ENCODE measurements around the gene IL17B. TPM values are rescaled to one million over a fixed set of nuclear protein-coding genes. Genes with fewer than 3 reads are reported as not detected.

The IL17B gene
- total and polyA plus RNA-seq, 2 of the 8 experiments (the other 6 are each of a cell fraction or from before 2014, with no cell fraction given) = 0.18 TPM; not detected in 1

- Histone ChIP-seq H3K79me2 (ENCODE audit: control insufficient read depth in 1 of 2, insufficient read depth in 2 of 2, low read length in 2 of 2) (no peaks in the 10 kb centered on the region), H3K9ac (replicated peaks in 1 of 4; ENCODE audit: extremely low read depth in 1 of 4, low read depth in 3 of 4, low read length in 3 of 4) (no peak overlapping the region), H3K4me3 (ENCODE audit: extremely low read depth in 1 of 4, insufficient read depth in 2 of 4, low read depth in 3 of 4, low read length in 4 of 4) (no peak overlapping the region), H3K9me3 (ENCODE audit: insufficient read depth in 2 of 2, low read depth in 1 of 2, low read length in 1 of 2) (no peaks in the 10 kb centered on the region), H2AFZ (ENCODE audit: low read length) (no peak overlapping the region), H3K4me2 (ENCODE audit: insufficient read depth in 1 of 2, low read depth in 2 of 2, low read length in 2 of 2) (no peak overlapping the region), H3K36me3 (ENCODE audit: control insufficient read depth in 2 of 4, insufficient read depth in 4 of 4, low read length in 3 of 4) (no peaks in the 10 kb centered on the region), H2AK5ac (ENCODE audit: low read depth, low read length) (no peak overlapping the region), H3K79me1 (ENCODE audit: low read depth, low read length) (no peaks in the 10 kb centered on the region), H2BK12ac (ENCODE audit: low read depth, low read length) (no peak overlapping the region), H3K14ac (ENCODE audit: insufficient read length) (no peak overlapping the region), H3K23ac (ENCODE audit: insufficient read length) (no peak overlapping the region), H3K4me1 (replicated peaks in 1 of 4; ENCODE audit: control insufficient read depth in 3 of 4, insufficient read depth in 4 of 4, low read length in 3 of 4) (peaks cover 0 to 4% (median 0%) of the 10 kb centered on the region in 4 experiments; a peak in 1 of 7 replicates), H4K20me1 (replicated peaks in 1 of 2; ENCODE audit: control insufficient read depth in 1 of 2, insufficient read depth in 2 of 2, low read length in 2 of 2) (no peaks in the 10 kb centered on the region), H2BK5ac (ENCODE audit: low read depth, low read length) (no peak overlapping the region), H4K5ac (ENCODE audit: insufficient read length, low read depth, low read length) (no peak overlapping the region), H3K27me3 (replicated peaks in 1 of 4; ENCODE audit: control insufficient read depth in 3 of 4, extremely low read depth in 1 of 4, insufficient read depth in 3 of 4, low read length in 3 of 4) (no peaks in the 10 kb centered on the region), H4K8ac (ENCODE audit: extremely low read depth, insufficient read depth, low read length) (no peak overlapping the region), H2BK20ac (ENCODE audit: low read length) (no peak overlapping the region), H3K23me2 (ENCODE audit: low read depth, low read length) (no peaks in the 10 kb centered on the region), H3K27ac (ENCODE audit: low read depth, low read length) (no peak overlapping the region), H2BK15ac (ENCODE audit: low read length) (no peak overlapping the region), H3K56ac (replicated peaks; ENCODE audit: insufficient read length, low read depth, low read length) (no peak overlapping the region), H3K18ac (ENCODE audit: extremely low read depth, low read length) (no peak overlapping the region), H4K91ac (replicated peaks; ENCODE audit: insufficient read length, low read length) (no peak overlapping the region), H2BK120ac (replicated peaks; ENCODE audit: low read depth, low read length) (no peak overlapping the region), H3K4ac (replicated peaks; ENCODE audit: insufficient read length, low read depth, low read length) (no peak overlapping the region)
- WGBS, 2 experiments (ENCODE audit: extremely low coverage in 1 of 2, insufficient coverage in 1 of 2, insufficient read length in 1 of 2, insufficient replicate concordance in 2 of 2, low coverage in 1 of 2, low lambda C conversion rate in 2 of 2, missing lambda C conversion rate in 1 of 2) = 90% methylated on average over 5 of the region's 5 CpGs; no CpG with 5 or more reads in 1 of the 2 experiments
- CTCF ChIA-PET (ENCODE audit: partially characterized antibody) = interaction anchor here (0.8 to 3.2 kb wide), 9 partner anchors 9 to 595 kb away, joined by 3 to 18 read pairs (median 5); no protein-coding TSS in a partner anchor
- POLR2A ChIA-PET (ENCODE audit: partially characterized antibody) = interaction anchor here (1.2 kb wide), 1 partner anchor 19 kb away, joined by 6 read pairs; the partner anchor contains the start of gene GRPEL2
- no peak for FAIRE-seq
- DNase-seq (ENCODE audit: low read depth in 1 of 2, low spot score in 2 of 2) = no peak
- no peak for TF ChIP-seq NRF1 (IDR thresholded peaks at IDR 0.05; ENCODE audit: low read depth, low read length)
- no peak for TF ChIP-seq POLR2A (IDR thresholded peaks at IDR 0.05; ENCODE audit: control extremely low read depth in 1 of 2, low read depth in 2 of 2, low read length in 2 of 2)
- no peak for TF ChIP-seq CTCF (IDR thresholded peaks at IDR 0.05; ENCODE audit: control extremely low read depth in 1 of 3, insufficient read depth in 1 of 3, low read depth in 1 of 3, low read length in 3 of 3)
- no peak for TF ChIP-seq CHD1 (IDR thresholded peaks at IDR 0.05; ENCODE audit: low read depth, low read length)
- TF ChIP-seq SAP30 (IDR thresholded peaks at IDR 0.05; ENCODE audit: insufficient read depth, insufficient replicate concordance, low read length) = no peak
- no peak for TF ChIP-seq PHF8 (conservative IDR thresholded peaks at IDR 0.05; ENCODE audit: low read depth, low read length)
- no peak for TF ChIP-seq TCF12 (IDR thresholded peaks at IDR 0.05; ENCODE audit: low read depth, low read length)
- TF ChIP-seq POU5F1 (IDR thresholded peaks at IDR 0.05; ENCODE audit: low read depth, low read length) = no peak
- TF ChIP-seq, protein P1, sequence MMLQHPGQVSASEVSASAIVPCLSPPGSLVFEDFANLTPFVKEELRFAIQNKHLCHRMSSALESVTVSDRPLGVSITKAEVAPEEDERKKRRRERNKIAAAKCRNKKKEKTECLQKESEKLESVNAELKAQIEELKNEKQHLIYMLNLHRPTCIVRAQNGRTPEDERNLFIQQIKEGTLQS (IDR thresholded peaks at IDR 0.05; ENCODE audit: insufficient read depth, low read depth, low read length) = no peak
- TF ChIP-seq TAF7 (optimal IDR thresholded peaks at IDR 0.05; ENCODE audit: borderline replicate concordance, low read depth, low read length) = no peak
- TF ChIP-seq JUND (IDR thresholded peaks at IDR 0.05; ENCODE audit: low read length) = no peak
Observed at GRCh38 chr5:149325894-149326293, 53.2 kb downstream of the IL17B start.

Measured in H1 (cell line).